Muscle layer of duodenum (tissue), 2 donors: ENCODE results near the gene CFC1B.
"Not testable (repeated sequence)": the region's sequence is repeated elsewhere in the genome, so short reads cannot be mapped to it uniquely, and the experiment has no call there.

ENCODE experiments used
- H3K27ac ChIP-seq: one replicate; pipeline ENCODE4 v1.7.0; 2013; ENCODE audit warnings: mild to moderate bottlenecking, low read length
- H3K27me3 ChIP-seq: one replicate; pipeline ENCODE4 v1.7.0; 2013; ENCODE audit warnings: low read depth, mild to moderate bottlenecking, control low read depth, low read length
- H3K36me3 ChIP-seq, 2 donors: one replicate each; pipeline ENCODE4 v1.7.0; 2013; ENCODE audit warnings: low read length in 2 of 2, control low read depth in 1 of 2, mild to moderate bottlenecking in 1 of 2; ENCODE audit not compliant: insufficient read depth in 2 of 2, control insufficient read depth in 1 of 2
- H3K4me1 ChIP-seq, 2 donors: one replicate each; pipeline ENCODE4 v1.7.0; 2013; ENCODE audit warnings: low read length in 2 of 2, mild to moderate bottlenecking in 2 of 2, control low read depth in 1 of 2, moderate library complexity in 1 of 2; ENCODE audit not compliant: insufficient read depth in 2 of 2, control insufficient read depth in 1 of 2
- H3K4me3 ChIP-seq, 2 donors: one replicate each; pipeline ENCODE4 v1.7.0; 2013; ENCODE audit warnings: low read length in 2 of 2, low read depth in 1 of 2, mild to moderate bottlenecking in 1 of 2
- H3K9me3 ChIP-seq, 2 donors: one replicate each; pipeline ENCODE4 v1.7.0; 2013; ENCODE audit warnings: low read length in 2 of 2, control low read depth in 1 of 2, mild to moderate bottlenecking in 1 of 2; ENCODE audit not compliant: control insufficient read depth in 1 of 2
- donor health status: healthy.

The CFC1B gene

GRCh38 chr2:130531672-130532071, 10.7 kb downstream of the CFC1B start:
- not testable (repeated sequence) for H3K4me3 ChIP-seq, H3K36me3 ChIP-seq, H3K27ac ChIP-seq, H3K4me1 ChIP-seq, H3K9me3 ChIP-seq, H3K27me3 ChIP-seq

DNA sequence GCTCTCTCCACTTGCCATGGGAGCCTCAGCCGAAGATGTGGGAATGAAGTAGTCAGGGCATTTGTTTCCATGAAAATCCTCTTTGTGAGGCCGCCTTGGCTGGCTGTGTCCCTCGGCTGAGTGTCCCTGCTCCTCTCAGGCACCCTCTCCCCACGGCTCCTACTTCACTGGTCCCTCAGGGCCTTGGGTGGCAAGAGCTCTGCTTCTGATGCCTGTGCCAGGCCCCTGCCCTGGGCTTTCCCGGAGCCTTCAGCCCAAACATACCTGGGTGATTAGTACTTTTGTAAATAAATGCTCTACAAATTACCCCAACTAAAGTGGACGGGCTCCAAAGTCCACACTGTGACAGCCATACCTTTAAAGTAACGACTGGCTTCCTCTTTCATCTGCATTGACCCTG, 15.6 kb downstream of the CFC1B start:
- H3K9me3 ChIP-seq, H3K36me3 ChIP-seq, H3K27me3 ChIP-seq, H3K4me3 ChIP-seq, H3K4me1 ChIP-seq, H3K27ac ChIP-seq: not testable (repeated sequence)

DNA sequence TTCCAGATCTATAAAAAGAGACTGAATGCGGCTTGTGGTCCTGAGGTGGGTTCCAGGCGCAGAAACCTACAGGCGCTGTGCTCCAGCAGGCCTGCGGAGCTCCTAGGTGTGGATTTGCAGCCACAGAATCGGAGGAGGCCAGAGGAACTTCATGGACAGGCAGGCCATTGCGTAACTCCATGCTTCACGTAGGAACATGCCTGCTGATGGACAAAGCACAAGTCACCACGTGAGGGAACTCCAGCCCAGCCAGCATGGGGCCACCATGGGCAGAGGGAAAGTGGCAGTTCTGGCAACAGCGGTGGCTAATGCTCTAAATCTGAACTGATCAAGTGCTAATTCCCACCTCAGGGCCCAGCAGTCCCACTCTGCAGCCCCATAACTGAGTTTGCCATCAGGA, 17.2 kb downstream of the CFC1B start:
- not testable (repeated sequence) for H3K4me1 ChIP-seq, H3K9me3 ChIP-seq, H3K4me3 ChIP-seq, H3K27me3 ChIP-seq, H3K36me3 ChIP-seq, H3K27ac ChIP-seq

GRCh38 chr2:130542789-130543188, 21.8 kb downstream of the CFC1B start:
- H3K9me3 ChIP-seq, H3K4me3 ChIP-seq, H3K4me1 ChIP-seq, H3K27ac ChIP-seq, H3K27me3 ChIP-seq, H3K36me3 ChIP-seq: not testable (repeated sequence)

- not testable (repeated sequence) for H3K4me3 ChIP-seq, H3K27ac ChIP-seq, H3K27me3 ChIP-seq, H3K36me3 ChIP-seq, H3K4me1 ChIP-seq, H3K9me3 ChIP-seq
Observed at GRCh38 chr2:130543785-130544528, 22.9 kb downstream of the CFC1B start.

- not testable (repeated sequence) for H3K27me3 ChIP-seq, H3K4me3 ChIP-seq, H3K4me1 ChIP-seq, H3K9me3 ChIP-seq, H3K27ac ChIP-seq, H3K36me3 ChIP-seq
Observed at GRCh38 chr2:130544978-130545377, 24.0 kb downstream of the CFC1B start.

GRCh38 chr2:130548418-130548817, 27.4 kb downstream of the CFC1B start:
- not testable (repeated sequence) for H3K27me3 ChIP-seq, H3K36me3 ChIP-seq, H3K4me3 ChIP-seq, H3K9me3 ChIP-seq, H3K4me1 ChIP-seq, H3K27ac ChIP-seq

GRCh38 chr2:130549475-130549874, 28.5 kb downstream of the CFC1B start:
- not testable (repeated sequence) for H3K27ac ChIP-seq, H3K4me3 ChIP-seq, H3K36me3 ChIP-seq, H3K4me1 ChIP-seq, H3K27me3 ChIP-seq, H3K9me3 ChIP-seq

DNA sequence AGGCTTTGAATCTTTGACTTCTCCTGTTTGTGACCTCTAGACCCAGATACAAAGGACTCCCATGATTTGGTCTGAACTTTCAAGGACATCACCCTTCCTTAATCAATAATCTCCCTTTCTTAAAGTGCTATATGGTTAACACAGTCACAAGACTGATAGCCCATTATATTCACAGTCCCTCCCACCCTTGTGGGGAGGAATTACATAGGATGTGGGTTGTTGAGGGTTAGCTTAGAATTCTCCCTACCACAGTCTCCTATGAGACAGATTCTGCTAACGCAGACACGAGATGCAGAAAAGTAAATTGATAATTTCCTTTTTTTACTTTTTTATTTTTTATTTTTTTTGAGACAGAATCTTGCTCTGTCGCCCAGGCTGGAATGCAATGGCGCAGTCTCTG, 33.2 kb downstream of the CFC1B start:
- H3K9me3 ChIP-seq, H3K27me3 ChIP-seq, H3K4me1 ChIP-seq, H3K4me3 ChIP-seq, H3K27ac ChIP-seq, H3K36me3 ChIP-seq: not testable (repeated sequence)

DNA sequence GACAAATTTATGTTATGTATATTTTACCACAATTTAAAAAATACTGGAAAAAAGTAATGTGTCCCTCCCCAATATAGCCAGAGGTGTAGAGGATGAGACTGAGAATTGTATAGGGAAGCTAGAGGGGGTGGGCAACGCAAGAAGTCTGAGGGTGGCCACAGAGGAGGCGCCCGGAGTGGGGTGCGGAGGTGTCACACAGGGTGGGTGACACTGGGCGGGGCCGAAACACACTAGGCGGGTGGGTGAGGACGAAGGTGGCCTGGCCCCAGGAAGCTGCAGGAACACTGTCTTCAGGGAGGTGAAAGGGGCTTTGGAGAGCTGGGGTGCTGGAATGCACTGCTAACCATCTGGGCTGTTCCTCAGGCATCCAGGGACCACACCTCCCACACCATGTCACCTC, 35.4 kb downstream of the CFC1B start:
- not testable (repeated sequence) for H3K4me1 ChIP-seq, H3K27ac ChIP-seq, H3K9me3 ChIP-seq, H3K36me3 ChIP-seq, H3K4me3 ChIP-seq, H3K27me3 ChIP-seq

DNA sequence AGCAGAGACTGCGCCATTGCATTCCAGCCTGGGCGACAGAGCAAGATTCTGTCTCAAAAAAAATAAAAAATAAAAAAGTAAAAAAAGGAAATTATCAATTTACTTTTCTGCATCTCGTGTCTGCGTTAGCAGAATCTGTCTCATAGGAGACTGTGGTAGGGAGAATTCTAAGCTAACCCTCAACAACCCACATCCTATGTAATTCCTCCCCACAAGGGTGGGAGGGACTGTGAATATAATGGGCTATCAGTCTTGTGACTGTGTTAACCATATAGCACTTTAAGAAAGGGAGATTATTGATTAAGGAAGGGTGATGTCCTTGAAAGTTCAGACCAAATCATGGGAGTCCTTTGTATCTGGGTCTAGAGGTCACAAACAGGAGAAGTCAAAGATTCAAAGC, 45.1 kb downstream of the CFC1B start:
- not testable (repeated sequence) for H3K4me3 ChIP-seq, H3K4me1 ChIP-seq, H3K27ac ChIP-seq, H3K9me3 ChIP-seq, H3K27me3 ChIP-seq, H3K36me3 ChIP-seq

- not testable (repeated sequence) for H3K4me3 ChIP-seq, H3K9me3 ChIP-seq, H3K27me3 ChIP-seq, H3K4me1 ChIP-seq, H3K27ac ChIP-seq, H3K36me3 ChIP-seq
Observed at GRCh38 chr2:130571929-130572328, 50.9 kb downstream of the CFC1B start.
